CD8-positive, alpha-beta memory T cell (primary cell): ENCODE results near the gene F2RL2. TPM values are rescaled to one million over a fixed set of nuclear protein-coding genes. Genes with fewer than 3 reads are reported as not detected.

Experiments used
- CTCF ChIA-PET: fragments of 350-600 bp; sonication (Branson Sonifier 250); formaldehyde crosslinking; loops from one replicate; lab custom pipeline; 2021; ENCODE audit warnings: antibody characterized with exemption; lab: Charles Lee
- POLR2A ChIA-PET: fragments of 350-600 bp; sonication (Branson Sonifier 250); formaldehyde crosslinking; loops from one replicate; lab custom pipeline; 2021; ENCODE audit warnings: antibody characterized with exemption; lab: Charles Lee
- DNase-seq, 5 donors: peaks; one replicate each; pipeline versions ENCODE4 v3.0.0 to v3.0.0-alpha.2; 2020 to 2022; ENCODE audit warnings: mixed read lengths in 1 of 5
- H3K27ac ChIP-seq: one replicate; pipeline ENCODE4 v1.7.0; 2013; ENCODE audit warnings: low read depth, mild to moderate bottlenecking, low read length, moderate library complexity
- H3K27me3 ChIP-seq: 2 replicates; pipeline ENCODE4 v1.7.0; 2013; ENCODE audit warnings: low read length, mild to moderate bottlenecking; ENCODE audit not compliant: insufficient read depth, poor library complexity, severe bottlenecking
- H3K36me3 ChIP-seq: 2 replicates; pipeline ENCODE4 v1.7.0; 2013; ENCODE audit warnings: mild to moderate bottlenecking, low read length, moderate library complexity; ENCODE audit not compliant: insufficient read depth
- H3K4me1 ChIP-seq: 2 replicates; pipeline ENCODE4 v1.7.0; 2013; ENCODE audit warnings: mild to moderate bottlenecking, low read length, moderate library complexity; ENCODE audit not compliant: insufficient read depth
- H3K4me3 ChIP-seq: 2 replicates; pipeline ENCODE4 v1.7.0; 2013; ENCODE audit warnings: mild to moderate bottlenecking, low read length
- H3K9me3 ChIP-seq: 2 replicates; pipeline ENCODE4 v1.7.0; 2013; ENCODE audit warnings: mild to moderate bottlenecking, low read length
- H3K27ac Mint-ChIP-seq, 8 donors: one replicate each; pipeline ENCODE4 v1.8.0; 2020 to 2021; ENCODE audit warnings: mixed read lengths in 8 of 8, mild to moderate bottlenecking in 6 of 8, inconsistent platforms in 3 of 8, moderate library complexity in 3 of 8
- H3K27me3 Mint-ChIP-seq, 2 donors: one replicate each; pipeline ENCODE4 v1.8.0; 2020 to 2021; ENCODE audit warnings: mixed read lengths in 2 of 2, mild to moderate bottlenecking in 1 of 2, moderate library complexity in 1 of 2
- H3K36me3 Mint-ChIP-seq, 3 donors: one replicate each; pipeline ENCODE4 v1.8.0; 2020 to 2021; ENCODE audit warnings: mixed read lengths in 3 of 3, inconsistent platforms in 1 of 3, mild to moderate bottlenecking in 1 of 3
- H3K4me1 Mint-ChIP-seq, 3 donors: one replicate each; pipeline ENCODE4 v1.8.0; 2020 to 2021; ENCODE audit warnings: mixed read lengths in 3 of 3, inconsistent platforms in 1 of 3, mild to moderate bottlenecking in 1 of 3
- H3K4me3 Mint-ChIP-seq, 7 donors: one replicate each; pipeline ENCODE4 v1.8.0; 2020 to 2021; ENCODE audit warnings: mixed read lengths in 7 of 7, mild to moderate bottlenecking in 6 of 7, moderate library complexity in 4 of 7, inconsistent platforms in 2 of 7
- H3K9me3 Mint-ChIP-seq, 5 donors: one replicate each; pipeline ENCODE4 v1.8.0; 2020 to 2022; ENCODE audit warnings: mixed read lengths in 5 of 5, mild to moderate bottlenecking in 3 of 5, moderate library complexity in 2 of 5, inconsistent platforms in 1 of 5
- polyA plus RNA-seq: library from polyadenylated mRNA; unstranded; fragments of 300-500 nt; fragmentation: Illumina TruSeq; gene quantifications from one replicate; pipeline ENCODE4 v1.2.3, GENCODE V29; 2021
- total RNA-seq, 2 experiments: library from RNA; stranded (reverse); gene quantifications; one replicate each; pipeline ENCODE4 v1.2.3, GENCODE V29; 2021

F2RL2 gene
- total and polyA plus RNA-seq, 3 experiments from 2014 or later, result 0.15 to 0.49 TPM; not detected in 1

DNA sequence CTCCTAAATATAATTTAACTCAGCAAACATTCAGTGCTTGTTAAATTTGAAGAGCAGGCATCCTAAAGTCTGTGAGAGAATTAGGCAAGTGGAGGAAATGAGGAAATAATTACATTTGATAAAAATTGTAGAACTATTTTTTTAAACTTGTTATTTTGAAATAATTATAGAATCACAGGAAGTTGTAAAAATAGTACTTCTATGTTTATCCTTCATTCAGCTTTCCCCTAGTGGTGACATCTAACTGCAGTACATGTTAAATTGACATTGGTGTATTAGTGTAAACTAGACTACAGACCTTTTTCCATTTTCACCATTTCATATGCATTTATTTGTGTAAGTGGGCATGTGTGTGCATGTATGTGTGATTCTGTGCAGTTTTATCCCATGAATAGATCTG, 51.6 kb downstream of the F2RL2 start:
- Histone ChIP-seq H3K9me3 (no peaks in the 10 kb centered on the region), H3K36me3 (no peaks in the 10 kb centered on the region), H3K4me1 (no peaks in the 10 kb centered on the region), H3K27ac (no peak overlapping the region), H3K27me3 (no peaks in the 10 kb centered on the region), H3K4me3 (no peak overlapping the region)
- Mint-ChIP-seq H3K27me3 (peaks cover 0 to under 1% of the 10 kb centered on the region in 2 donors), H3K27ac (peak overlapping the region in 2 of 8 donors; percentile 6 to 37), H3K9me3 (no peaks in the 10 kb centered on the region), H3K36me3 (peaks cover 0 to 61% (median 6%) of the 10 kb centered on the region in 3 donors), H3K4me3 (no peak overlapping the region), H3K4me1 (peaks cover 28 to 50% (median 37%) of the 10 kb centered on the region in 3 donors)
- CTCF ChIA-PET, result interaction anchor here (0.7 to 1.4 kb wide), 6 partner anchors 10 to 168 kb away, joined by 3 to 7 read pairs (median 3); partner anchors contain the start of gene IQGAP2
- DNase-seq, result no peak
- POLR2A ChIA-PET, result interaction anchor here (0.6 kb wide), 1 partner anchor 60 kb away, joined by 3 read pairs; no protein-coding TSS in a partner anchor

DNA sequence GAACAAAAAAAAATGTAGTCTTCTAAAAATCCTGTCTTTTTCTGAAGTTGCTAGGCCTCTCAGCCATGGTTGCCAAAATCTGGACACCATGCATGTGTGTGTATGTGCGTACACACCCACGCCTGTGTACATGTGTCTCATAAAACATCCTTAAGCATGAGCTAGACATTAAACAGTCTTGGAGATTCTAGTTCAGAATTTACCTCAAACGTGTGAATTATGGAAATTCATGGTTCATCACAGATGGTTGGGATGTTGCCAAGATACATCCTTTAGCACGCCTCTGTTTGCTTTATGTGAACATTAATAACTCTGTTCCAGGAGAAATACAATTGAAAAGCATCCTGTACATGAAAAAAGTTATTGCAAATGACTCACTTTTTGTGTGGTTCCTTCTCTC, 53.0 kb downstream of the F2RL2 start:
- Mint-ChIP-seq H3K4me1 (peaks cover 36 to 59% (median 42%) of the 10 kb centered on the region in 3 donors), H3K36me3 (peaks cover 0 to 67% (median 13%) of the 10 kb centered on the region in 3 donors), H3K27me3 (peaks cover 0 to 2% of the 10 kb centered on the region in 2 donors), H3K4me3 (no peak overlapping the region), H3K27ac (peak overlapping the region in 3 of 8 donors; percentile 1 to 57 (median 35)), H3K9me3 (no peaks in the 10 kb centered on the region)
- H3K9me3 ChIP-seq, result no peaks in the 10 kb centered on the region
- no peak for DNase-seq
- H3K27me3 ChIP-seq, result no peaks in the 10 kb centered on the region
- no peak overlapping the region for H3K4me3 ChIP-seq
- peaks cover 5% of the 10 kb centered on the region for H3K36me3 ChIP-seq
- ChIA-PET CTCF (no interaction called here), POLR2A (no interaction called here)
- H3K27ac ChIP-seq, result no peak overlapping the region
- H3K4me1 ChIP-seq, result no peaks in the 10 kb centered on the region

Other genes with a start within 250 kb of the F2RL2 start
- 10 to 100 TPM; 51.4 to 62.5 TPM for gene IQGAP2, start 220.1 kb downstream of the F2RL2 start, total RNA-seq
- 70.5 TPM for gene IQGAP2, start 220.1 kb downstream of the F2RL2 start, polyA plus RNA-seq
- 10 to 100 TPM; 26.6 to 27.4 TPM for gene F2R, start 92.7 kb upstream of the F2RL2 start, total RNA-seq
- gene F2R, start 92.7 kb upstream of the F2RL2 start, polyA plus RNA-seq, result 46.5 TPM
- gene F2RL1, start 195.6 kb upstream of the F2RL2 start, total RNA-seq, result 1 to 10 TPM; 1.8 to 2.1 TPM
- 4.8 TPM for gene F2RL1, start 195.6 kb upstream of the F2RL2 start, polyA plus RNA-seq
- under 1 TPM in 1 of 2 experiments, not detected in 1; 0.48 TPM for gene S100Z, start 226.6 kb upstream of the F2RL2 start, total RNA-seq
- not detected for gene S100Z, start 226.6 kb upstream of the F2RL2 start, polyA plus RNA-seq